Superior temporal gyrus (tissue), 1 donor: ENCODE data around the gene GJD3.

ENCODE experiments used
- DNase-seq: peaks from one replicate; pipeline ENCODE4 v3.0.0-alpha.2; 2016; ENCODE audit errors: extremely low spot score

GJD3 gene

DNA sequence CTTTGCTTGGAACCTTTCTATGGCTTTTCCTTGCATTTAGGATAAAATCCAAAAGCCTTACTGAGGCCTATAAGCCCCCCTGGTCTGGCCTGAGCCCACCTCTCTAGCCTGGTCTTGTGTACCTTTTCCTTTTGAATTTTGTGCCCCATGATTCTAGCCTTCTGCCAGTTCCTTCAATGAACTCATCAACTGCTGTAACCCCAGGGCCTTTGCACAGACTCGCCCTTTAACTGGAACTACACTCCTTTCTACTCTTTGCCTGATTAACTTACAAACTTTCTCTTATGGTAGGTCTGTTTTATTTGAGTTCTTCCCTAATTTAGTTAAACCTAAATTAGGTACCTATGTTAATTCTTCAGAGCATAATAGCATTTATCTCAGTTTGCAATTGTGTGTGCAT, 24.2 kb downstream of the GJD3 start:
- DNase-seq: no peak

DNA sequence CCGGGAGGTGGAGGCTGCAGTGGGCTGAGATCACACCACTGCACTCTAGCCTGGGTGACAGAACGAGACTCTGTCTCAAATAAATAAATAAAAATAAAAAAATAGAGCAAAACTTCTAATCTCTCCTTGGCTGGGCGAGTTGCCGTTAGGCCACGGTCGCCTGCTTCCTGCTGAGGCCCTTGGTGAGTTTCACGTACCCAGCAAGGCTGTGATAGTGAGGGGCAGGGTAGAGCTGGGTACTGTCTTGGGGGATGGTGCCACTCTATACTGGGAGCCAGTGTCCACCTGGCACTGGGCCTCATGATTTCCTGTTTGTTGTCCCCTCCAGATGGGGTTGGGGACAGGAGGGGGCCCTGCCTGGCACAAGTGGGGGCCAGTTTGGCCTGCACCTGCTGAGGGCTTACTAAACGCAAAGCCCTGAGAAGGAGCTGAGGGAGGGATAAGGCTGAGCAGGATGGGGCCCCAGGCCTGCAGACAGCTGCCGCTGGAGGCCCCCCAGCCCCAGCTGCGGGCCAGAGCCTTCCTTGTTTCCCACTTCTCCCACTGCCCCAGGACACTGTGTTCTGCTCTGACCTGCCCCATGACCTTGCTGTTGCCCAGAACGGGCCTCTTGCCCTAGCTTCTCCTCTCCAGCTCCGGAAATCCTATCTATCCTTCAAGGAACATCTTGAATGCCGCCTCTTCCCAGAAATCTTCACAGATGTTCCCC, 25.4 kb downstream of the GJD3 start:
- no peak for DNase-seq

DNA sequence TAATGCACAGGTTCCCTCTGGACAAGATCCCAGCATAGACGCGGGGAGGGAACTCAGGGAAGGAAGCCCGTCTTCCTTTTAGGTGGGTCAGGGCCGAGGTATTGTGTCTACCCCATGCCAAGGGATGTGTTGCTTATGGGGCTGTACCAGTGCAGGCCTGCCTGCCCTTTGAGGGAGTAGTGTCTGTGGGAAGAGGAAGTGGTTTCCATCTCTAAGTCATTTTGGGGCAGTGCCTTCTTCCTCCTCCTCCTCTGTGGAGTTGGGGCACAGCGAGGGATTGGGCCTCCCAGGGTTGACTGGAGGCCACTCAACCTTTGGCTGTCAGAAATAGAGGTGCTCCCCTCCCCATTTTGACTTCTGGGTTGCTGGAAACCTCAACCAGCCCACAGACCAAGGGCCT, 26.5 kb downstream of the GJD3 start:
- no peak for DNase-seq

DNA sequence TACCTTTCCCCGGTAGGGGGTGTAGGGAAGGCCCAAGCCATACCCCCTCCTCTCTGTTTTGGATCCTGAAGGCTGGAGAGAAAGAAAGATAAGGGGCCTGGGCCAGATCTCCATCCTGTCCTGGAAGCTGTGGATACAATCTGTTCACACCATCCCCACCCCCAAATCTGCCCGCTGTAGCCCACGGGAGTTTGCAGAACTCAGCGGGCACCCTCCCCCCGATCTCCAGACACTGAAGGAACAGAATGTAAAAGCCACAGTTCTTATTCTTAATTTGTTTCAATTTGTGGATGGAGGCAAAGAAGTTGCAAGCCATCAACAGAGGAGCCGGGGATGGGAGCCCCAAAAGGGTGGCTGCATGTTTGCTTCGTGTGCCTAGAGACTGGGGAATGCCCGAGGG, 27.2 kb downstream of the GJD3 start:
- DNase-seq: no peak

DNA sequence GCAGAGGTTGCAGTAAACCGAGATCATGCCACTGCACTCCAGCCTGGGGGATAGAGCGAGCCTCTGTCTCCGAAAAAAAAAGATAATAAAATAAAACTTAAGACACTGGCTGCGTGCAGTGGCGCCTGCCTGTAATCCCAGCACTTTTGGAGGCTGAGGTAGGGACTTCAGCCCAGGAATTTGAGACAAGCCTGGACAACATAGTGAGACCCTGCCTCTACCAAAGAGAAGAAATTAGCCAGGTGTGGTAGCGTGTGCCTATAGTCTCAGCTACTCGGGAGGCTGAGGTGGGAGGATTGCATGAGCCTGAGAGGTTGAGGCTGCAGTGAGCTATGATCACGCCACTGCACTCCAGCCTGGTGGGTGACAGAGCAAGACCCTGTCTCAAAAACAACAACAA, 28.9 kb downstream of the GJD3 start:
- no peak for DNase-seq

DNA sequence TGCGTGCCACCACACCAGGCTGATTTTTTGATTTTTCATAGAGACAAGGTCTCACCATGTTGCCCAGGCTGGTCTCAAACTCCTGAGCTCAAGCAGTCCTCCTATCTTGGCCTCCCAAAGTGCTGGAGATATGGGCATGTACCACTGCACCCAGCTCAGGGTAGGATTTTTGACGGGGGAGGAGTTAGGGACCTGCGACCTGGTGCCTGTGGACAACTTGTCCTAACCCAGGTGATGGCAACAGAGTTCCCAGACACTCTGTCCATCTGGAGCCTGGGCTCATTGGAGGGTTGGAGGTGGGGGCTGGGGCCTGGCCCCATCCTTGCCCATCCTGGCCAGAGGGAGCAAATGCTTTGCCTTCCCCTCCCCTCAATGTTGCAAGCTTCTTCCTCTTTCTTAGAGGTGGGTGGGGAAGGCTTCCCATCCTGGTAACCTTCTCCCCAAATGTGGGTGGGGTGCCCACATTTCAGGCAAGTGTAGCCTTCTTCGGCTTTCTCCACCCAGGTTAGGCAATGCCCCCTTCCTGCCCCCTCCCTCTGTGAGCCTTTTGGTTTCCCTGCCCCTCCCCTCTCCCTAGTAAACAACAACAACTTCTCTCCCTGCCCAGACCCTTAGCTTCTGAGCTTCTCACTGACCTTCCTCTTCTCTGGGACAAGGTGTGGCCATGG, 30.6 kb downstream of the GJD3 start:
- DNase-seq: no peak

DNA sequence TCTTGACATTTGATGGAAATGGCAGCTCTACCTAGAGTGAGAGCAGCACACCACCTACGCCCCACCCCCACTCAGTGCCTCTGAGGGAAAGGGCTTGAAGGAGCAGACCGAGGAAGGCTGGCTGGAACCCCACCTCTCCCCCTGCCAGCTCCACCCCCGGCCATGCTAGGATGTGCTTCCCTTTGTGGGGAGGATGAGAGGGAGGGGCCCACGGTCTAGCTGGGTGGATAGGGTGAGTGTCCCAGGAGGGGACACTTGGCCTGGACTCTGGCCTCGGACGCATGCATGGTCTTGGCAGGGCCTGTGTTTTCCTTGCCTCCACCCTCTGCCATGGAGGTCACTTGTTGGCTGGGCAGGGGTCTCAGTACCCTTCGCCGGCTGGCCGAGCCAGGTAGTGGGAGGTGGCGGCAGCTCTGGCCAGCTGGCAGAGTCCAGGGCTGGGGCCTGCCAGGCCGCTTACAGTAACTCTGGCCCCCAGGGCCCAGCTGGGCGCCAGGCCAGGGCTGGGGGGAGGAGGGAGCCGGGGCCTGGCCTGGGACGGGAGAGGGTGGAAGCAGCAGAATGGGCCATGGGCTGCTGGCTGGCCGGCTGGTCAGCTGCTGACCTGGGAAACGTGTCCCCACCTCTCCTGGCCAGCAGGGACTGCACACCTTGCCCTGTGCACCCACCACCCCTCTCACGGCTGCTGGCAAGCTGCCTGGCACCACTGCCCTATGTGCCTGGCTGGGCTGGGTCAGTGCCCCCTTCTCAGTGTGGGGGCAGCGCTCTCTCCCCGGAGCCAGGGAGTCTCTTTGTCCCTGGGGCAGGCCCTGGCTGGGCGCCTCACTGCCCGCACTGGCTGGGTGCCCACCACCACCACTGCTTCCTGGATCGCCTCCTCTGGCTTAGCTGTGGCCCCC, 32.5 kb downstream of the GJD3 start:
- DNase-seq: no peak

DNA sequence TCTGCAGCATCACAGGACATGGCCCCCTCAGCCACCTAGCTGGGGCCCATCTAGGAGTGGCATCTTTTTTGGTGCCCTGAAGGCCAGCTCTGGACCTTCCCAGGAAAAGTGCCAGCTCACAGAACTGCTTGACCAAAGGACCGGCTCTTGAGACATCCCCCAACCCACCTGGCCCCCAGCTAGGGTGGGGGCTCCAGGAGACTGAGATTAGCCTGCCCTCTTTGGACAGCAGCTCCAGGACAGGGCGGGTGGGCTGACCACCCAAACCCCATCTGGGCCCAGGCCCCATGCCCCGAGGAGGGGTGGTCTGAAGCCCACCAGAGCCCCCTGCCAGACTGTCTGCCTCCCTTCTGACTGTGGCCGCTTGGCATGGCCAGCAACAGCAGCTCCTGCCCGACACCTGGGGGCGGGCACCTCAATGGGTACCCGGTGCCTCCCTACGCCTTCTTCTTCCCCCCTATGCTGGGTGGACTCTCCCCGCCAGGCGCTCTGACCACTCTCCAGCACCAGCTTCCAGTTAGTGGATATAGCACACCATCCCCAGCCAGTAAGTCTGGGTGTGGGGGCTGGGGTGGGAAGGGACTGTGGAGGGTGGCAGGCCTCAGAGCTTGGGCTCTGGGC, 33.6 kb downstream of the GJD3 start:
- DNase-seq: no peak

DNA sequence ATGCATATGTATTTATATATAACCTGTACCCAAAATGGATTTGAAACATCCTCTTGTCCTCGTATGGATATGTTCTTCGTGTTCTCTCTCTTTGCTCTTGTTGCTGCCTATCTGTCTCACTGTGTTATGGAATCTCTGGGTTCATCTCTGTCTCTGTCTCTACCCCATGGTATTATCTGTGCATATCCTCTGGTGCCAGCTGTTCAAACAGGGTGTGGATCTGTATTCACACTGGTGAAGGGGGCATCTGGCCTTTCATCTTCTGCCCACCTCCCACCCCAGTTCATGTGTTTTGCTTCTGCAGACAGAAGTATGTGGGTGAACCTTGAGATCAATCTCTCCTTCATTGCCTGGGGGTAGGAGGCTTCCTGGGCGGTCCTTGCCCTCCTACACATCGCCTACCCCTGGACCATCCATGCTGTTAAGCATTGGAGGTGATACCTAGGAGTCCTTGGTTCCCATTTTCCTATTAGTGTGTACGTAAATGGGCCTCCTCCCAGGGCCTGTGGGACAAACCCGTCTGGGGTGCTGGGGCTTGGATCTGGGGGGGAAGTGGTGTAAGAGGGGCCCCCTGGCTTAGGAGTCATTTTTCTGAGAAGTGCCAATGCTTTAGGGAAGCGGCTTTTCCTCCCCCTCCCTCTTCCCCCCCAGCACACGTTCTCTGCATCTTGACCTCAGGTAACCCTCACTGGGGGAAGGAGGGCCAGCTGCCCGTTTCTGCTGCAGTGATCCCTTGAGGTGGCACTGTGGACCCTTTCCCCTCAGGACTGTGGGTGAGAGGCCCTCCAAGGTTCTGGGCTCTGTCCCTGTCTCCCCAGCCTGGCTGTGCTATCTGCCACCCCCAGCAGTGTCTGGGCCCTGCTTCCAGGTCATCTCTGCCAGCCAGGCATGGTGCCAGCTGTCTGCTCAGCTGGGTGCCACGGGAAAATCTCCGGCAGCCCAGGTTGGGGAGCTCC, 34.4 kb downstream of the GJD3 start:
- DNase-seq: no peak

DNA sequence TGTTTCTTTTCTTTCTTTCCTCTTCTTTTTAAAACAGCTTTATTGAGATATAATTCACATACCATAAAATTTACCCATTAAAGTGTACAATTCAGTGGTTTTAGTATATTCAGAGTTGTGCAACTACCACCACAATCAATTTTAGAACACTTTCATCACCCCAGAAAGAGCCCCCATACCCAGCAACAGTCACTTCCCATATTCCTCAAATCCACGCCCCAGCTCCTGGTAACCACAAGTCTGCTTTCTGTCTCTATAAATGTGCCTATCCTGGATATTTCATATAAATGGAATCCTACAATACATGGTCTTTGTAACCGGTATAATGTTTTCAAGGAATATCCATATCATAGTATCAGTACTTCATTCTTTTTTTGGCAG, 36.2 kb downstream of the GJD3 start:
- DNase-seq: no peak

DNA sequence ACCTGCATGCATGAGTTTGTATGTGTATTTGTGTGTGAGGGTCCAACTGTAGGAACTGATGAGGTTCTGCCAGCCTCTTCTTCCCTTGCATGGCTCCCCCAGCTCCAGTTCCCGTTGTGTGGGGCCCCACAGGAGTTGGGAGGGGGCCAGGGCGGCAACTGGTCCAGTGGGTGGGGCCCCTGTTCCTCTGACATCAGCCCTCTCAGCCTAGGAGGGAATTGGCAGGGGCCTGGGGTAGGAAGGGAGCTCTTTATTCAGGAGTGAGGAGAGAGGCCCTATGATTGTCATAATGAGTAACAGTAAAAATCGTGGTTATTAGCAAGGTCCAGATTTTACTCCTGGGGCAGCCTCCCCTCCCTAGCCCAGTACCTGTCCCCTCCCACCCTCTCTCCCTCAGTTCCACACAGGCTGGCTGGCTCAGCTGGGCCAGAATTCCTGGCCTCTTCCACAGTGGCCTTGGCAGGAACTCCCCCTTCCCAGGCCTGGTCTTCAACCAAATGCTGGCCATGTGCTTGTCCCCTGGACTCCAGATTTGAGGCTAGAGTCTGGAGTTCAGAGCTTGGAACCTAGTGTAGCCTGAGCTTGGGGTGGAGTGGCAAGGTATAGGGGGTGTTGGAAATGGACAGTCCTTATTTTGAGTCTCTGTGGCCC, 36.7 kb downstream of the GJD3 start:
- DNase-seq: no peak

DNA sequence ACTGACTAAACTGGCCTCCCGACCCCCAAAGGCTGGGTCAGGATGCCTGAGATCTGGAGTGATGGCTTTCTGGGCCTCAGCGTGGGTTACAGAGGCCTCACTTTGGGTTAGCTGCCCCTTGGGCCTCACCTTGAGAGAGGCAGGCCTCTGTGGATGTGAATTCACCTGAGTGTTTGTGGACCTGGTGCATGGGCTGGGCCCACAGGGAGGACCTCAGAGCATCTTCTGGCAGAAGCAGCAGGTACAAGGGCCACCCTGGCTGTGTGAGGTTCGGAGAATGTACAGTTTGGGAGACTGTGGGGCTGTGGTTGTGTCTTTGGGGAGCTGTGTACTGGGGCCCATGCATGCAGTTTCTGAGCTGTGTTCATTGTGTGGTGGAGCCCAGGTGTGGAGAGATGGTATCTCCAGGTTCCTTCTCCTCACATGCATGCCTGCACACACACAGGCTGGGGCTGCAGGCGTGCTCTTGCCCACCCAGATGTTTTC, 37.2 kb downstream of the GJD3 start:
- no peak for DNase-seq

DNA sequence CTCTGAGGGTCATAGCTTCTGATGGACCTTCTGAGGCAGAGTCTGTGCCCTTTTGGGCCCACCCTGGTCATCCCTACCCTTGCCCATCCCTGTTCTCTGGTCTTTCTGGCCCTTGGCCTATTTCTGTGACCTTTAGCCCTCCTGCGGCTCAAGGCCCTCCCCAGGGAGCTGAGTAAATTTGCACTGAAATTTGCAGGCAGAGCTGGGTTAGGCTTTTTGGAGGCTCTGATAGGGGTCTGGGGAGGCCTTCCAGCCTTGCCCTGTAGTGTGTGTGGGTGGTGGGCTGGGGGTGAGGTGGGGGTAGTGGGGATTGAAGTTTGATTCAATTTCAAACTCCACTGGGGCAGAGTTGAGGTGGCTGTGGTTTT, 37.7 kb downstream of the GJD3 start:
- no peak for DNase-seq

DNA sequence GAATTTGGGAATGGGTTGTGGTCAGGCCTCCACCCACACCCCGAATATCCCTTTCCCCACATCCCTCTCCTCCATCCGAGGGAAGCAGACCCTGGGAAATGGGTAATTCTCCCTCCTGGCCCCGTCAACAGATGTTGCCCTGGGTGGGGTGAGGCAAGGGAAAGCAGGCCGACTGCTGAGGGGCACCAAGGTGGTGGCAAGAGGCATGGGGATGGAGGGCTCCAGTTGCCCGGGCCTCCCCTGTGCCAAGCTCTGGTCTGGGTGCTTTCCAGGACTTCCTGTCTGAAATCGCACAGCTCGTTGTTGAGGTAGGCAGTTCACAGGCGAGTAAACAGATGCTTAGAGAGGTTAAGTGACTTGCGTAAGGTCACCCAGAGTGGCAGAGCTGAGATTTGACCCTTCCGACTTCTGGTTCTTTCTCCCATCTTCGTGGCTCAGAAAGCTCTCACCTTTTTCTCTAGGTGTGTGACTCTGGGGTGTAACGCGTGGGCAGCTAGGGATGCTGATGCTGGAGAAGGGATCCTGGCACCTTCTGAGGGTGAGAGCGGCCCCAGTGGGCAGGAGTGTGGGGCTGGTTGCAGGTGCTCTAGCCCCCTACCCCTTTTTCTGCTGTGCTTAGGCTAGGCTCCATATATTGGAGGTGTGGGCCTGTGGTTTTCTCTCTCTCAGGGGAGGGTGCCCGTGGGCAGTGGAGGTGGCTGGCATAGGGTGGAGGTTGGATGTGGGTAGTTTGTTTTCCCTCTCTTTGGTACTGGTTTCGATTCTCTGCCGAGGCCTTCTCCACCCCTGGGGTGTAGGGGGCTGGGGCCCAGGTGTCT, 38.3 kb downstream of the GJD3 start:
- DNase-seq: no peak

DNA sequence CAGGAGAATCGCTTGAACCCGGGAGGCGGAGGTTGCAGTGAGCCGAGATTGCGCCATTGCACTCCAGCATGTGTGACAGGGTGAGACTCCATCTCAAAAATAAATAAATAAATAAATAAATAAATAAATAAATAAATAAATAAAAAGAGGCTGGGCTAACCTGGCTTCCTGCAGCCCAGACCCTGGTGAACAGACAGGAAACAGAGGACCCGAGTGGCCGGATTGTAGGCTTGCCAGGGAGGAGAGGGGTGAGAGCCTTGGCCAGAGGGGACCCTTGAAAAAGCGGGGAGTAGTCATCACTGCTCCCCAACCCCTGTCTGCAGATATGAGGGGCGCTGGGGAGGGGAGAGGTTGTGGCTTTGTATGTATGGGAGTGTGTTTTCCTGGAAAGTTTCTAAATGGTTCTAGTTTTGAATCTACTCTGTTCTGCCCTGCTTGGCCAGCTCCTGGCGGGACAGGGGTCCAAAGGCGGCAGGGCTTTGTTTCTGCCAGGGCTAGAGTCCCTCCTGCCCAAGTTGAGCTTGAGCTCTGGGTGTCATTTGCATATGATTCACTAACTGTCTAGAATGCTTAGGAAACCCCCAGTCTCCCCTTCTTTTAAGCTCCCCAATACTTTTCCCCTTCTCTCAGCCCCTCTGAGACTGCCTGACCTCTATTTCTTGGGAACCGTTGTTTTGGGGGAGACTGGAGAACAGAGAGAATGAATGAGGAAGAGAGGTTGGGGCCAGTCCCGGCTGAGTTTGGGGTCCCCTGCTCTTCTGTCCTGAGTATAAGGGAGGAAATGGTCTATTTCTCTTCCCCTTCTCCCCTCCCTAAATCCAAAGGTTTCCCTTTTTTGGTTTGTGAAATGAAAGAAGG, 39.2 kb downstream of the GJD3 start:
- no peak for DNase-seq

DNA sequence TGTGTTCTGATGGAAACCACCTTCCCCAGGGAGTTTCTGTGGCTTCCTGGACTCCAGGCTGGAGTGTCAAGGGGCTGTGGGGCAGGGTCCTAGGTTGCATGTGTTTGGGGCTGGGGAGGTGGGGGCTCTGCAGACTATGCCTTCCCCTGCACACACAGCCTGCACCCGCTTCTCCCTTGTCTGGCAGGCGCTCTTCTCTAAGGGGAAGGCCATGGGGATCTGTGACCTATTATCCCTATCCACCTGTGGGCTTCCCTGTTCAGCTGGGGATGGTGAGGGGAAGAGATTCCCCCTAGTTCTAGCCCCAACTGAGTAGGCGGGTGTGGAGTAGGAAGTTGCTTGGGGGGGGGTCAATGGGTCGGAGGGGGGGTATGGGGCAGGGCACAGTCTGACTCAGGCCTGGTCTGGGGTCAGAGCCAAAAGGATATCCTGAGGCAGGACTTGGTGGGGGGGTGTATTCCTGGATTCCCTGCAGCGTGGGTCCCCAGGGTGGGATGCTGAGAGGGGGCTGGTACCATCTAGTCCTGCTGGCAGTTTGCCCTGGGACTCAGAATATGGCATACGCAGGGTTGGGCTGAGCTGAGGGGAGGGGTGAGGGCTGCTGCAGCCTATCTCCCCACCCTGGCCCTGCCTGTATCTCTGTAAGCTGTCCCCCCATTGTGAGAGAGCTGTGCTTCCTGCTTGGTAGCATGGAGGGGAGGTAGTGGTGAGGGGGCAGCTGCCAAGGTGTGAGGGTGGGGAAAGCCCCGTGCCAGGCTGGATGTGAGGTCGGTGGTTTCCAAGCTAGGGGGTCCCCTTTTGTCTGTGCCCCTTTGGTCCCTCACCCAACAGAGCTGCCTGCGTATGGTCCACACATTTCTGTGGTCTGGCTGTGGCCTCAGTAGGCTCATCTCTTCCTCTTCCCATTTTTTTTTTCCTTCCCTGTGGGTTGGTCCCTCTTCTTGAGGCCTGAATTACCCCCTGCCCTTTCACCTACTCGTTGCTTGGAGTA, 40.9 kb downstream of the GJD3 start:
- DNase-seq: no peak
